ENCODE results near the gene PBX2.
"Not testable (repeated sequence)": the region's sequence is repeated elsewhere in the genome, so short reads cannot be mapped to it uniquely, and the experiment has no call there.

PBX2 gene

GRCh38 chr6:32195652-32195901 is 5.6 kb upstream of the PBX2 start:
- DNase-seq, result peak; percentile 100
- no peak for TF ChIP-seq POLR2A (IDR thresholded peaks at IDR 0.05; ENCODE audit: low read length)
- TF ChIP-seq GATA1 (IDR thresholded peaks at IDR 0.05; ENCODE audit: low read depth, low read length), result no peak

DNA sequence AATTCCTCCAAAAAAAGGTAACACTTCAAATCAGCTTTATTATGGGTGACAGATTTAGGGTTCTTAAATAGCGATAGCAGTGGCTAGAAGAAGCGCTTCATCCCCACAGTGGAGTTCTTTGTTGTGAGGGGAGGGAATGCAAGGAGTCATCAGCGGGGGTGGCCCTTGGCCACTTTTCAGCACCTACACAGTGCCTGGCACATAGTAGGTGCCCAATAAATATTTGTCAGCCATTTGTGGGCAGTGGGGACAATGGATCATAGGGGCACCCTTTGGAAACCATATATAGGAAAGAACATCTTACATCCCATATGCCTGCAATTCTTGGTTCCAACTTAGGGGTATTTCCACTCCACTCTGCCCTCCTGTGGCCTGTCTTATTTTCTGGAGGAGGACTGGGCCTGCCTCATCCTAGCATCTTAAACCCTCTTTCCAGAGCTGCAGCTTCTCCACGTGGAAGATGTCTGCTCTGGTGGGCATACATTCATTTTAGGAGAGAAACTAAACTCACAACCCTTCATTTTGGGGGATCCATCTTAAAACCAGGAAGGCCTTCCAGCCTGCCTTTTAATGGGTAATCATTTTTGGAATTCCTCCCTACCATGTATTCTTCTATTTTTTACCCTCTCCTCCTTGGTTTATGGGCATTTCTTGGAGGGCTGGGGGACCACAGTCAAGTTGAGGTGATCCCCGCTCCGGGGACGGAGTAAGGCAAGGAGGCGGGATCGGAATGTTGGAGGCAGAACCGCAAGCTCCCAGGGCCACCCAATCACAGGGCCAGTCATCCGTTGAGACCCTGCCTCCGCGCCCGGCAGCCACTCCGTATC is 5.0 kb upstream of the PBX2 start:
- DNase-seq, result peak; percentile 77 to 82
- TF ChIP-seq GATA1 (IDR thresholded peaks at IDR 0.05; ENCODE audit: low read depth, low read length) (no peak), POLR2A (IDR thresholded peaks at IDR 0.05; ENCODE audit: low read length) (peak; percentile 83)

DNA sequence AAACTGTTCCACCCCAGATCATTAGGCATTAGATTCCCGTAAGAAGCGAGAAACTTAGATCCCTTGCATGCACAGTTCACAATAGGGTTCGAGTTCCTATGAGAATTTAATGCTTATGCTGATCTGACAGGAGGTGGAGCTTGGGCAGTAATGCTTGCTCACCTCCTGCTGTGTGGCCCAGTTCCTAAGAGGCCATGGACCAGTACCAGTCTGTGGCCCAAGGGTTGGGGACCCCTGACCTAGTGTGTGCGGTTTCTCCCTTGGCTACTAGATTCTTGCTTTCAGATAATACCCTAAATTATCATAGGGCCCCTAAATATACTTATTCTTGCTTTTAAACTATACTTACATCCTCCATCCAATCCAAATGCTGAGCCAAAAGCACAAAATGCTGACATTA is 4.4 kb upstream of the PBX2 start:
- no peak for TF ChIP-seq POLR2A (IDR thresholded peaks at IDR 0.05; ENCODE audit: low read length)
- TF ChIP-seq GATA1 (IDR thresholded peaks at IDR 0.05; ENCODE audit: low read depth, low read length), result no peak
- DNase-seq, result no peak

- not testable (repeated sequence) for DNase-seq
These were observed 3.1 kb upstream of the PBX2 start for GRCh38 chr6:32193096-32193495.

DNA sequence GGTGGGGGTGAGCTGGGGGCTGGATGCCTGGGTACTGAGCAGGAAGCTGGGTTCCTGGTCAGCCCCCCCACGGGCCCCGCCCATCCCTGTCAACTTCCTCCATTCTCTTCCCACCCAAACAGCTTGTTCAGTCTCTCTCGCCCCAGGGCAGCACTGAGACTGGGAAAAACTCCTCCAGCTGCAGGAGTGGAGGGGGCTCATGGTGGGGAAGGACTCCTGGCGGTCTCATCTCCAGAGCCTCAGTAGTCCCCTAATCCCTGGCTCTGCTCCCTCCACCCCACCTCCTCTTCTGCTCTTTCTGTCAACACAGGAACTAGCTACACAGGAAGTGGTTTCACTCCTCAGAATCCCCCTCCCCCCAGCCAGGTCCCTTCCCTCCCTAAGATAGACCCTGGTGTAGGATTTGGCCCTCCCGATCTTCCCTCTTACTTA is 2.6 kb upstream of the PBX2 start, which contains the start of gene GPSM3:
Gene GPSM3, minus strand, starts transcription at position 36 of the 432 bp plus-strand sequence. CDS start 130 bp downstream, outside the sequence.
- TF ChIP-seq POLR2A (IDR thresholded peaks at IDR 0.05; ENCODE audit: low read length), result peak; percentile 52
- TF ChIP-seq GATA1 (IDR thresholded peaks at IDR 0.05; ENCODE audit: low read depth, low read length), result no peak
- DNase-seq, result no peak

GRCh38 chr6:32191696-32192607 is 1.9 kb upstream of the PBX2 start:
- no peak for TF ChIP-seq GATA1 (IDR thresholded peaks at IDR 0.05; ENCODE audit: low read depth, low read length)
- no peak for TF ChIP-seq POLR2A (IDR thresholded peaks at IDR 0.05; ENCODE audit: low read length)
- DNase-seq, result no peak

- DNase-seq, result no peak
- no peak for TF ChIP-seq GATA1 (IDR thresholded peaks at IDR 0.05; ENCODE audit: low read depth, low read length)
- no peak for TF ChIP-seq POLR2A (IDR thresholded peaks at IDR 0.05; ENCODE audit: low read length)
These were observed 1.1 kb upstream of the PBX2 start for GRCh38 chr6:32190911-32191677.

GRCh38 chr6:32189742-32190053 is 304 bp downstream of the PBX2 start:
- no peak for TF ChIP-seq POLR2A (IDR thresholded peaks at IDR 0.05; ENCODE audit: low read length)
- TF ChIP-seq GATA1 (IDR thresholded peaks at IDR 0.05; ENCODE audit: low read depth, low read length), result no peak
- peak in 1 of 2 experiments; percentile 76 for DNase-seq

DNA sequence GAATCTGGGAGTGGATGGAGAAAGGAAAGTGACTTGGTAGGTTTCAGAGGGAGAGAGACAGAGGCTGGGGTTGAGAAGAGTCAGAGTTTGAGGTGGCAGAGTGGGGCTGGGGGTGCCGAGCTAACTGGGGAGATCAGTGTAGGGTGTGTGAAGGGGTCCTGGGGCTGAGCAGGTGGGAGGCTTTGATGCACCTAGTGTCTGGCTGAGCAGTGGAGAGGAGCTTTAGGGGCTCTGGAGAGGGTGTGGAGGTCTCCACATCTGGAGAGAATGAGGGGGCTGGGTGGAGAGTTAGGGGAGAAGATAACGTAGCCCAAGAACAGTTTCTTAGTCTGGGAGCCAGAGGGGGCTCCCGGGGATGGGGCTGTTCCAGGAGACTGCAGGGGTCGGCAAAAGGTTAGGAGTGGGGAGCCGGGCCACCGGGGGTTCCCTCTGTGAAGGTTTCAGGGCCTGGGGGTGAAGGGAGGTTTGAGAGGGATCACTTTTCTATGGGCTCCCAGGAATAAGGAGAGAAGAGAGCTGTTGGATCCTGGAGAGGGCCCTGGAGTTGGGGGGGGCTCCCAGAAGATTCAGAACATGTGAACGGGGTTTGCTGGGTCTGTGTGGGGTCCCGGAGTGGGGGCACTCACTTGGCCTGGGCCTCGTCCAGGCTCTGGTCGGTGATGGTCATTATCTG is 797 bp downstream of the PBX2 start:
- no peak for TF ChIP-seq GATA1 (IDR thresholded peaks at IDR 0.05; ENCODE audit: low read depth, low read length)
- no peak for TF ChIP-seq POLR2A (IDR thresholded peaks at IDR 0.05; ENCODE audit: low read length)
- DNase-seq, result no peak

DNA sequence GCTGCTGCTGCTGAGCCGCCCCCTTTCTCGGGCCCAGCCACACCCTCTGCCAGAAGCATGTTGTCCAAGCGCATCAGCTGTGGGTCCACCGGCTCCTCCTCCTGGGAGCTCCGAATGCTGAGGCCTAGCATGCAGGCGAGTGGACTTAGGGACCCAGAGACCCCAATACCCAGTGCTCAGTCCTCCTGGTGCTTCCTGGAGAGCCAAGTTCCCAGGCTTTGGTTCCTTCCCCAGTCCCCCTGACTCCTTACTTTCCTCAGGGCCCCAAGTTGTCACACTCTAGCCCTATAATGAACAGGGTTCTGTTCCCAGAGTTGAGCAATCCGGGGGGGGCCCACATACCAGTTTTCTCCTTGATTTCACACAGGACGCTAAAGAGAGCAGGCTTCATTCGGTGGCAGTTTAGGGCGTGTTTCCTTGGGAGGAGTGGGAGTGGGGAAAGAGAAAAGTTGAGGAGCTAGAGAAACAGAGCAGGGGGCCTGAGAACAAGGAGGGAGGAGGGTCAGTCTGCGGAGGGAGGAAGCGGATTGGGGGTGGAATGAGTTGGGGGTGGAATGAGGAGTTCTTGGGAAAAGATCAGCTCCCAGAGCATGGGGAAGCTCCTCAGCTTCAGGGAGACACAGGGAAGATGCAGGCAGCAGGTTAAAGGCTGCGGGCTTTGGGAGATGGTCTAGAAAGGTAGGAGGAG is 1.5 kb downstream of the PBX2 start:
- DNase-seq, result no peak

DNA sequence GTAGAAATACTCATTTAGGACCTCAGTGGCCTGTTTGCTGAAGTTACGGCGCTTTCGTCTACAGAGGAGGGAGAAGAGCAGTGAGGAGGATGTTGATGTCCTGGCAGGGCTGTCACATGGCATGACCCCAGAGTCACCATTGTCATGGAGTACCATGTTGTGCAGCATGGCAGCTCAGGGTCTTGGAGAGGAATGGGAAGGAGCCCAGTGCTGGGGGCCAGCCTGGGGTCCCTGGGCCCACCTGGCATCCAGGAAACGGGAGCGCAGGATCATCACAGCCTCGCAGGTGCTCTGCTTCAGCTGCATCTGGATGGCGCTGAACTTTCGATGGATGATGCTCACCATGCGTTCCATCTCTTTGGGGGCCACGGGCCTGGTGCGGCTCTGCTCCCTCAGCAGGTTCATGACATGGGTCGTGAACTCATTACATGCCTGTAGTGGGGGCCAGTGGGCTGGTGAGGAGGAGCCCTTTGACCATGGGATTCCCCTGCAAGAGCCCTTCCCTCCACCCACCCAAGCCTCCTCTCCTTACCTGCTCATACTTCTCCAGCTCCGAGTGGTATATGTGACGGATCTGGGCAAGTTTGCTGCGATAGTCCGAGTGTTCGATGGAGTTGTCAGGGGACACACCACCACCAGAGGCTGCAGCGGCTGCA is 2.1 kb downstream of the PBX2 start:
- not testable (repeated sequence) for DNase-seq

More for the DNA sequence above, 1.5 kb downstream of the PBX2 start:
- TF ChIP-seq POLR2A (IDR thresholded peaks at IDR 0.05; ENCODE audit: low read length) (no peak), GATA1 (IDR thresholded peaks at IDR 0.05; ENCODE audit: low read depth, low read length) (no peak)

- TF ChIP-seq GATA1 (IDR thresholded peaks at IDR 0.05; ENCODE audit: low read depth, low read length) (no peak), POLR2A (IDR thresholded peaks at IDR 0.05; ENCODE audit: low read length) (no peak)
- no peak for DNase-seq
These were observed 2.8 kb downstream of the PBX2 start for GRCh38 chr6:32187009-32187709.

GRCh38 chr6:32186151-32186840 is 3.7 kb downstream of the PBX2 start:
- not testable (repeated sequence) for DNase-seq

DNA sequence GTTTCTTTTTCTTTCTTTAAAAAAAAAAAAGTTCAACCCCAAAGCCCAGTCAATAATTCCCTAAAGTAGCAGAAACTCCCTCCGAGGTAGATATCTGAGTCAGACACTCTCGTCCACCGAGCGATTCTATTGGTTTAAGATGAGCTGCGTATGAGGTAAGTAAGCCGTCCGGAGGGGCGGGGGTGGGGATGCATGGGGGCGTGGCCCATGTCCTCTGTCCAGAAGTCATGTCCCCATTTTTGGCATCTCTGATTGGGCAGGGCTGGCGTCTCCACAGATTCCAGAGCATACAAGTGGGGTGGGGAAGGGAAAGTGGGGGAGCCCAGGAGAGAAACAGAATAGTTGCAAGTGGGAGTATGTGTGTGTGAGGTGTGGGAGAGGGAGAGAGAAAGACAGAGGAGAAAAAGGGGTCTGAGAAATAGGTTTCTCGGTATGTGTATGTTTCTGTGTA is 4.3 kb downstream of the PBX2 start:
- peak; percentile 93 to 94 for DNase-seq

Data from erythroblast (primary cell).